PC-9 (cell line): ENCODE measurements around the gene PURA. TPM values are rescaled to one million over a fixed set of nuclear protein-coding genes. Genes with fewer than 3 reads are reported as not detected.

Source experiments
- BruUV-seq: library from RNA; stranded (reverse); fragments of 400-500 nt; replicated peaks from 2 replicates; lab custom pipeline; 2021; lab: Mats Ljungman, UMichigan
- CTCF ChIA-PET: fragments of 300-600 bp; sonication (Branson Sonifier 250); formaldehyde crosslinking; loops from one replicate; lab custom pipeline; 2022; ENCODE audit warnings: antibody characterized with exemption; lab: Charles Lee
- POLR2A ChIA-PET: fragments of 300-600 bp; sonication (Branson Sonifier 250); formaldehyde crosslinking; loops from one replicate; lab custom pipeline; 2022; ENCODE audit warnings: antibody characterized with exemption; ENCODE audit not compliant: unreplicated experiment; lab: Charles Lee
- DNase-seq, 2 experiments: peaks; one replicate each; pipeline versions ENCODE4 v3.0.0 to v3.0.0-alpha.2; 2015 to 2022; ENCODE audit warnings: mixed read lengths in 1 of 2
- H2AFZ ChIP-seq: fragments of 200-600 bp; sonication (generic); 2 replicates; pipeline ENCODE4 v1.8.1; 2017; ENCODE audit warnings: antibody characterized with exemption
- H3F3A ChIP-seq: fragments of 200-600 bp; sonication (generic); 2 replicates; pipeline ENCODE4 v1.8.1; 2017; ENCODE audit warnings: antibody characterized with exemption, mild to moderate bottlenecking, low read depth; ENCODE audit not compliant: insufficient read depth
- H3K27ac ChIP-seq: fragments of 200-600 bp; sonication (generic); 2 replicates; pipeline ENCODE4 v1.6.1; 2016; ENCODE audit warnings: mixed run types
- H3K27me3 ChIP-seq: fragments of 200-600 bp; sonication (generic); 2 replicates; pipeline ENCODE4 v1.6.1; 2016; ENCODE audit warnings: low read depth, mixed run types; ENCODE audit not compliant: insufficient read depth
- H3K36me3 ChIP-seq: fragments of 200-600 bp; sonication (generic); 2 replicates; pipeline ENCODE4 v1.6.1; 2016; ENCODE audit warnings: low read depth, mixed run types
- H3K4me1 ChIP-seq: fragments of 200-600 bp; sonication (generic); replicated peaks from 2 replicates; pipeline ENCODE4 v1.6.1; 2016; ENCODE audit warnings: mixed run types; ENCODE audit not compliant: insufficient read depth
- H3K4me2 ChIP-seq: fragments of 200-600 bp; sonication (generic); 2 replicates; pipeline ENCODE4 v1.6.1; 2017; ENCODE audit warnings: mixed run types
- H3K4me3 ChIP-seq: fragments of 200-600 bp; sonication (generic); 2 replicates; pipeline ENCODE4 v1.6.1; 2016; ENCODE audit warnings: mixed run types
- H3K79me2 ChIP-seq: fragments of 200-600 bp; sonication (generic); 2 replicates; pipeline ENCODE4 v1.6.1; 2017; ENCODE audit warnings: low read depth, mixed run types
- H3K9me2 ChIP-seq: fragments of 200-600 bp; sonication (generic); 2 replicates; pipeline ENCODE4 v1.8.1; 2017; ENCODE audit warnings: mild to moderate bottlenecking; ENCODE audit not compliant: insufficient read depth
- H3K9me3 ChIP-seq: fragments of 200-600 bp; sonication (generic); 2 replicates; pipeline ENCODE4 v1.8.1; 2016; ENCODE audit warnings: low read depth; ENCODE audit not compliant: insufficient read depth
- H4K20me1 ChIP-seq: fragments of 200-600 bp; sonication (generic); 2 replicates; pipeline ENCODE4 v1.8.1; 2017; ENCODE audit not compliant: insufficient read depth
- EZH2 ChIP-seq: fragments of 200-600 bp; sonication (generic); IDR thresholded peaks from 2 replicates; pipeline ENCODE4 v1.8.0; 2017; ENCODE audit warnings: antibody characterized with exemption, low read depth
- intact Hi-C: fragments of 100-400 bp; cut with micrococcal nuclease; formaldehyde crosslinking; loops from one replicate; pipeline ENCODE4 v1.10.0; 2022; ENCODE audit not compliant: unreplicated experiment
- total RNA-seq: library from RNA; stranded (reverse); gene quantifications from 2 replicates; pipeline ENCODE4 v1.2.3, GENCODE V29; 2021
- TF ChIP-seq, protein P1 (sequence below): fragments of 200-600 bp; sonication (generic); conservative IDR thresholded peaks from 2 replicates; pipeline ENCODE4 v1.6.1; 2017; ENCODE audit warnings: mixed run types, antibody characterized with exemption, mild to moderate bottlenecking, moderate library complexity

PURA gene
- total RNA-seq, 1 experiment from 2014 or later = 13.6 TPM

DNA sequence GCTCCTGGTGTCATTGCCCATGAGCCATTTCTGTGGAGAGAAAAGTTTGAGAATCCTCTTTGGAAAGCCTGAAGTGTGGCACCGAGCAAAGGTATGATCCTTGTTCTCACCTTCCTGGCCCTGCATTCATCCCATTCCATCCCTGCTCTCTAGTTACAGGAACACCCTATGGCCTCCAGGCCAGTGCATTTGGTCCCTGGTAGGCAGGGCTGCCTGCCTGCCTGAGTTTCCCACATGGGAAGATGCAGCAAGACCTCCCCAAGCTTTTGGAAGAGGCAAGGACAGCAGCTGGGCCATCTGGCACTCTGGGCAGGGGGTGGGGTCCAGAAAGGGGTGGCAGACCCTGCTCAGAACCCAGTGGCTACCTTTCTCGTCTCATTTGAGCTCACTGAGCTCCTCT lies 36.3 kb downstream of the PURA start:
- Histone ChIP-seq H3K4me1 (no peaks in the 10 kb centered on the region), H3K4me2 (no peak overlapping the region), H2AFZ (no peak overlapping the region), H4K20me1 (no peaks in the 10 kb centered on the region; the same call in 1 of the 2 replicates), H3K4me3 (no peak overlapping the region), H3K36me3 (no peaks in the 10 kb centered on the region), H3F3A (no peaks in the 10 kb centered on the region), H3K9me3 (no peaks in the 10 kb centered on the region), H3K27me3 (no peaks in the 10 kb centered on the region), H3K9me2 (no peaks in the 10 kb centered on the region), H3K79me2 (no peaks in the 10 kb centered on the region), H3K27ac (no peak overlapping the region)
- POLR2A ChIA-PET = no interaction called here
- intact Hi-C loops = no loop called here
- TF ChIP-seq, protein P1, sequence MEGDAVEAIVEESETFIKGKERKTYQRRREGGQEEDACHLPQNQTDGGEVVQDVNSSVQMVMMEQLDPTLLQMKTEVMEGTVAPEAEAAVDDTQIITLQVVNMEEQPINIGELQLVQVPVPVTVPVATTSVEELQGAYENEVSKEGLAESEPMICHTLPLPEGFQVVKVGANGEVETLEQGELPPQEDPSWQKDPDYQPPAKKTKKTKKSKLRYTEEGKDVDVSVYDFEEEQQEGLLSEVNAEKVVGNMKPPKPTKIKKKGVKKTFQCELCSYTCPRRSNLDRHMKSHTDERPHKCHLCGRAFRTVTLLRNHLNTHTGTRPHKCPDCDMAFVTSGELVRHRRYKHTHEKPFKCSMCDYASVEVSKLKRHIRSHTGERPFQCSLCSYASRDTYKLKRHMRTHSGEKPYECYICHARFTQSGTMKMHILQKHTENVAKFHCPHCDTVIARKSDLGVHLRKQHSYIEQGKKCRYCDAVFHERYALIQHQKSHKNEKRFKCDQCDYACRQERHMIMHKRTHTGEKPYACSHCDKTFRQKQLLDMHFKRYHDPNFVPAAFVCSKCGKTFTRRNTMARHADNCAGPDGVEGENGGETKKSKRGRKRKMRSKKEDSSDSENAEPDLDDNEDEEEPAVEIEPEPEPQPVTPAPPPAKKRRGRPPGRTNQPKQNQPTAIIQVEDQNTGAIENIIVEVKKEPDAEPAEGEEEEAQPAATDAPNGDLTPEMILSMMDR = no peak
- TF ChIP-seq EZH2 = no peak
- CTCF ChIA-PET = no interaction called here
- BruUV-seq = no TSS peak
- DNase-seq = no peak

DNA sequence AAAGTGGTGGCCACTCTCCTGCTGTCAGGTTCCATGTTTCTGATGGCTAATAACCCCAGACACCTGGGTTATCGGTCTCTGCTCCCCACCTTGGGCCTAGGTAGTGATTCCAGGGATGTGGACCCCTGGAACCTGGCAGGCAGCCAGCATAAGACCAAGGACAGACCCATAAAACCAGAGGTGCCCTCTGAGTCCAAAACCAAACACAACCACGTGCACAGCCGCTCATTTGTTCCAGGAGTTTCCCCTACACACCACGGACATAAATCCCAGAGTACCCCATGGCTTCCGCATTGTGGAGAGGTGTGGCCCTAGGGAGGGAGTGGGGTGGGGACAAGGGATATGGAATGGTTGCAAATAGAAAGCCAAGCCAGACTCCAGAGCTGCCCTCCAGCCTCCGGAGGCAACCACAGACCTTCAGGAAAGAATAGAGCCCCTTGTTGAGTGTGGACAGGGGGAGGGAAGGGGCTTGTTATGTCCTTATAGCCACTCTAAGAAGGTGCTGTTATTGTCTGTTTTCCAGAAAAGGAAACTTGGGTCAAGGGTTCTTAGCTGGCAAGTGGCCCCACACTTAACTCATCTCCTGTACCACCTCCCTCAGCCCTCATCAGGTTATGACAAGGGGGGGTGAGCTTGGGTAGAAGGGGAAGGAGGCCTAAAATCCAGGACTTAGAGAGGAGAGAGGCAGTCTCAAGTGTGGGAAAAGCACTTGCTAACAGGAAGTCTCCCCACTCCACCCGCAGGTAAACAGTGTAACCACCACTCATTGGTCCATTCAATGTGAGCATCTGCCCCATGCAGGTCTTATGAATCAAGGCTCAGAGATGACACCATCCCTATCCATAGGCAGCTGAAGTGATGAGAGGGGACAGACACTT lies 37.5 kb downstream of the PURA start:
- H4K20me1 ChIP-seq = no peaks in the 10 kb centered on the region; the same call in 1 of the 2 replicates
- intact Hi-C loops = no loop called here
- no peak for DNase-seq
- no peak for TF ChIP-seq EZH2
- TF ChIP-seq, protein P1 = no peak
- CTCF ChIA-PET = interaction anchor here (0.5 kb wide), 1 partner anchor 589 kb away, joined by 4 read pairs; no protein-coding TSS in a partner anchor
- H3K4me2 ChIP-seq = no peak overlapping the region
- H3K27me3 ChIP-seq = no peaks in the 10 kb centered on the region
- H3K79me2 ChIP-seq = no peaks in the 10 kb centered on the region
- BruUV-seq = no TSS peak
- H3F3A ChIP-seq = no peaks in the 10 kb centered on the region
- H3K4me1 ChIP-seq = no peaks in the 10 kb centered on the region
- no peaks in the 10 kb centered on the region for H3K9me2 ChIP-seq
- no peak overlapping the region for H2AFZ ChIP-seq
- POLR2A ChIA-PET = no interaction called here
- H3K36me3 ChIP-seq = no peaks in the 10 kb centered on the region
- no peaks in the 10 kb centered on the region for H3K9me3 ChIP-seq
- H3K27ac ChIP-seq = no peak overlapping the region
- no peak overlapping the region for H3K4me3 ChIP-seq

DNA sequence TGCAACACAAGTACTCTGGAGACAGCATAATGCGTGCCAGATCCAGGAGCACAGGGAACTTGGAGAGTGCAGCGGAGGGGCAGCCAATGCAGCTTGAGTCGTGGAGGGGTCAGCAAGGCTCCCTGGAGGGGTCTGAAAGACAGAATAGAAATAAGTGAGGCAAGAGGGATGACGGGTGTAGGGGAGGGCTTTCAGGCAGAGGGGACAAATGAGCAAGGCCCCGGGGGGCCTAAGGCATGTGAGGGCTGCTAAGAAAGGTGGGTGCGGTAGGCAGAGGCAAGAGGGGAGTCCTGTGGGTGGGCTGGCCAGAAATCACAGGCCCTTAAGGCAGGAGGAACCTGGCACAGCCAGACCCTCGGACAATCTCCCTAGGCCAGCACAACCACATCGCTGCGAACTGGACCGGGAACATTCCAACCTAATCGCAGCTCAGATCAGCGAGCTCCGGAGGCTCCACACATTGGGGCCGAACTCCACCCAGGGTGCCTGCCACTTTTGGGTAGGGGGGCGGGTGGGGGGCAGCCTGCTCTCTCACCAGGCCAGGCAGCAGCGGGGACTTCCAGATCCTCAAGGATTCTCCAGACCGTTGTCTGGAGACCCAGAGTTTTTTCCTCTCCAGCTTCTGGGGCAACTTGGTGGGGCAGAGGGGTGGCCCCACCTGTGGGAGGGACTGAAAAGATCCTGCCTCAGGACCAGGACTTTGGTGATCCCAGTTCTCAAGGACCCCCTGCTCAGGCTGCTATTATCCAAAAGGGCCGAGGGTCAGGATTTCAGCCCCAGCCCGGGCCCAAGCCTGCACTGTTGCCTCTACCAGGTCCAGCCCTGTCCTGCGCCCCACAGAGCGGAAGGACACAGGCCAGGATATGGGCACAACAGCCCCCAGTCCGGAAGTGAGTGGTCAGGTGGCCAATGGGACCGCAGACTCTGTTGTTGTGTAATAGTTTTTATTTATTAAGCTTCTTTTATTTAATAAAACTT lies 38.4 kb downstream of the PURA start:
- Histone ChIP-seq H3K27me3 (no peaks in the 10 kb centered on the region), H3K4me2 (no peak overlapping the region), H2AFZ (no peak overlapping the region), H3K4me1 (peaks cover 4% of the 10 kb centered on the region), H3K27ac (no peak overlapping the region), H3F3A (no peaks in the 10 kb centered on the region), H3K4me3 (no peak overlapping the region), H3K9me3 (no peaks in the 10 kb centered on the region), H4K20me1 (no peaks in the 10 kb centered on the region; the same call in 1 of the 2 replicates), H3K9me2 (no peaks in the 10 kb centered on the region), H3K36me3 (no peaks in the 10 kb centered on the region), H3K79me2 (no peaks in the 10 kb centered on the region)
- BruUV-seq = no TSS peak
- intact Hi-C loops = no loop called here
- POLR2A ChIA-PET = no interaction called here
- CTCF ChIA-PET = no interaction called here
- no peak for TF ChIP-seq EZH2
- TF ChIP-seq, protein P1 = no peak
- DNase-seq = no peak
